ENCODE data around the gene ZDHHC24. TPM values are rescaled to one million over a fixed set of nuclear protein-coding genes. Genes with fewer than 3 reads are reported as not detected.

Gene ZDHHC24
- total RNA-seq, 2 donors from 2014 or later, result 24.9 to 37.8 TPM

GRCh38 chr11:66529655-66530054, 16.2 kb downstream of the ZDHHC24 start:
- Histone ChIP-seq H3K27me3 (replicated peaks; ENCODE audit: insufficient read depth) (no peaks in the 10 kb centered on the region), H3K27ac (no peak overlapping the region), H3K9me3 (no peaks in the 10 kb centered on the region), H3K4me3 (no peak overlapping the region), H3K4me1 (replicated peaks) (no peaks in the 10 kb centered on the region), H3K36me3 (no peaks in the 10 kb centered on the region)
- no peak for DNase-seq (ENCODE audit: low spot score)
- no peak for TF ChIP-seq CTCF (IDR thresholded peaks at IDR 0.05)
- TF ChIP-seq POLR2A (IDR thresholded peaks at IDR 0.05), result no peak
- no peak for TF ChIP-seq POLR2AphosphoS5 (IDR thresholded peaks at IDR 0.05)
- WGBS, result 85% methylated on average over 13 of the region's 13 CpGs
- intact Hi-C loops (cut with DNase I), result no loop called here

DNA sequence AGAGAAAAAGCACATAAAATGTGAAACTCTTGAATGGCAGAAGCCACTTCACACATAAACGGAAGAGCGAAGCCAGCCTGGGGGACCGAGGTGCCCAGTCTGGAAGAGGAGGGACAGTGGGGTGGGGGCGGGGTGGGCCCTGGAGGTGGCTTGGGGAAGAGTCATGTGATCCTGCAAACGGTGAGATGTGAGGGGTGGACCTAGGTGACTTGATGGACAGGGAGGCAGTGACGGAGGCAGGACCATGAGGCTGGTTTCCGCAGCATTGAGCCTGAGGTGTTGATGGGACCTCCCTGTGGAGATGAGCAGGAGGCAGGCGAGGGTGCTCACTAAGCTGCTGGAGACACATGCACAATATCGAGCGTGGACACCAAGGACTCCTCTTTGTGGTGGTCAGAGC, 16.8 kb downstream of the ZDHHC24 start:
- Histone ChIP-seq H3K4me3 (no peak overlapping the region), H3K27me3 (replicated peaks; ENCODE audit: insufficient read depth) (no peaks in the 10 kb centered on the region), H3K27ac (no peak overlapping the region), H3K36me3 (no peaks in the 10 kb centered on the region), H3K4me1 (replicated peaks) (no peaks in the 10 kb centered on the region), H3K9me3 (no peaks in the 10 kb centered on the region)
- intact Hi-C loops (cut with DNase I), result no loop called here
- WGBS, result 76% methylated on average over 10 of the region's 10 CpGs
- no peak for TF ChIP-seq CTCF (IDR thresholded peaks at IDR 0.05)
- no peak for TF ChIP-seq POLR2AphosphoS5 (IDR thresholded peaks at IDR 0.05)
- TF ChIP-seq POLR2A (IDR thresholded peaks at IDR 0.05), result no peak
- DNase-seq (ENCODE audit: low spot score), result no peak

GRCh38 chr11:66524304-66525040, 21.4 kb downstream of the ZDHHC24 start:
- Histone ChIP-seq H3K4me3 (no peak overlapping the region), H3K4me1 (replicated peaks) (no peaks in the 10 kb centered on the region), H3K27me3 (replicated peaks; ENCODE audit: insufficient read depth) (no peaks in the 10 kb centered on the region), H3K9me3 (no peaks in the 10 kb centered on the region), H3K27ac (no peak overlapping the region), H3K36me3 (peaks cover 0 to 18% of the 10 kb centered on the region in 2 donors)
- TF ChIP-seq CTCF (IDR thresholded peaks at IDR 0.05) (no peak), POLR2A (IDR thresholded peaks at IDR 0.05) (no peak), POLR2AphosphoS5 (IDR thresholded peaks at IDR 0.05) (no peak)
- no peak for DNase-seq (ENCODE audit: low spot score)
- WGBS, result 74% methylated on average over 10 of the region's 10 CpGs
- intact Hi-C loops (cut with DNase I), result no loop called here

DNA sequence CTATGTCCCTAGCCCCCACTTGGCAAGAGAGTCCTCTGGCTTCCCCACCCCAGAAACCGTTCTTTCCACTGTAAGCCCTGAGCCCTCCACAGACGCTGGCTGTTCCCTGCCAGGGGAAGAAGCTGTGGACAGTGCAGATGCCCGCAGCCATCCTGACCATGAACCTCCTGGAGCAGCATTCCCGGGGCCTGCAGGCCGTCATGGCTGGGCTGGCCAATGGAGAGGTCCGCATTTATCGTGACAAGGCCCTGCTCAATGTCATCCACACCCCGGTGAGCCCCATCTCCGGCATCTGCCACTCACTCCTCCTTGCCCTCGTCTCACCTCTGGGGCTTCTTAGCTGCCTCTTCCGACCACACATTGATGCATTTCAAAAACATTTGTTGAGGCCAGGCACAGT, 22.2 kb downstream of the ZDHHC24 start:
- H3K27ac ChIP-seq, result no peak overlapping the region
- intact Hi-C loops (cut with DNase I), result no loop called here
- H3K27me3 ChIP-seq (replicated peaks; ENCODE audit: insufficient read depth), result no peaks in the 10 kb centered on the region
- no peaks in the 10 kb centered on the region for H3K4me1 ChIP-seq (replicated peaks)
- H3K36me3 ChIP-seq, result peaks cover 0 to 18% of the 10 kb centered on the region in 2 donors
- H3K9me3 ChIP-seq, result no peaks in the 10 kb centered on the region
- H3K4me3 ChIP-seq, result no peak overlapping the region
- WGBS, result 88% methylated on average over 11 of the region's 11 CpGs
- DNase-seq (ENCODE audit: low spot score), result no peak
- TF ChIP-seq POLR2A (IDR thresholded peaks at IDR 0.05) (no peak), CTCF (IDR thresholded peaks at IDR 0.05) (no peak), POLR2AphosphoS5 (IDR thresholded peaks at IDR 0.05) (no peak)

GRCh38 chr11:66510990-66511339, 34.9 kb downstream of the ZDHHC24 start:
- WGBS, result 4% methylated on average over 5 of the region's 5 CpGs
- Histone ChIP-seq H3K27ac (peak overlapping the region in 1 of 2 donors; percentile 73), H3K9me3 (no peaks in the 10 kb centered on the region), H3K4me1 (replicated peaks) (peaks cover 3% of the 10 kb centered on the region), H3K4me3 (peak overlapping the region; percentile 47 to 56), H3K27me3 (replicated peaks; ENCODE audit: insufficient read depth) (no peaks in the 10 kb centered on the region), H3K36me3 (peaks cover 0 to 3% of the 10 kb centered on the region in 2 donors)
- intact Hi-C loops (cut with DNase I), result no loop called here
- no peak for DNase-seq (ENCODE audit: low spot score)
- TF ChIP-seq CTCF (IDR thresholded peaks at IDR 0.05), result no peak
- TF ChIP-seq POLR2AphosphoS5 (IDR thresholded peaks at IDR 0.05), result no peak
- TF ChIP-seq POLR2A (IDR thresholded peaks at IDR 0.05), result no peak

Measured in prostate gland (tissue), 2 donors.